ENCODE measurements around the gene MAN2B1.
"Not testable (repeated sequence)": the region's sequence is repeated elsewhere in the genome, so short reads cannot be mapped to it uniquely, and the experiment has no call there.

MAN2B1 gene

DNA sequence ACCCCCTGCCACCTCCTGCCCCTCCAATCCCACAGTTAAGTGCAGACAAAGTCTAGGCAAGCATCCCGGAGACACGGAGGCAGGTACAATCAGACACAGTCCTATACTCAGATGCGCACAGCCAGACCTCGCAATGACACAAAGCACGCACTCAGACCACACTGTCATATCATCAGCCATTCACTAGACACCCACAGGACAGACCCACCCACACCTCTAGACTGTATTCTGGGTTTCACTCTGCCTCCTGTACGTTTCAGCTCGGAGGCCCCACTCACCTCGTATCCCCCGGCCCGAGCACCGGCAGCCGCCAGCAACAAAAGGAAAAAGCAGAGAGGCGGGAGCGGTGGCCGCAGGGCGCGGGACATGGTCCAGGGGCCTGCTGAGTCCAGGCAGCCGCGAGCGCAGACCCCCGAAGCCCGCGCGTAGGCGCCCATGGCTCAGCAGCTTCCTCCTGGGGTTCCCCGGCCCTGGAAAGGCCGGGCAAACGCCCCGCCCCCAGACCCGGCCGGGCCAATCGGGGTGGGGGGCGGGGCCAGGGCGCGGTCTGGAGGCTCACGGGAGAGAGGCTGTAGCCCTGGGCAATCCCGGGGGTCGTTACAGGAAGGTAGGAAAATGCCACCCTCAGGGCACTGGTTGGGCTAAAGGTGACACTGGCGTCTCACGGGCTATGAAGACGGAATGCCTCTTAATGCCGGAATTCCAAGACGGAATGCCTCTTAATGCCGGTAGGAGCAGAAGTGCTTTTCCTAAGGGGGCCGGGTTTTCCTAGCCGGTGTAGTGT is at the start of gene MAN2B1, which contains the start of gene WDR83:
Gene MAN2B1 (minus strand): TSS at position 478 of the 784 bp plus-strand sequence. CDS start 41 bp downstream, at position 437.
Gene WDR83 (plus strand): TSS at position 543 of the 784 bp plus-strand sequence. CDS start 2,984 bp downstream, outside the sequence.
- peak; percentile 22 to 40 for DNase-seq

DNA sequence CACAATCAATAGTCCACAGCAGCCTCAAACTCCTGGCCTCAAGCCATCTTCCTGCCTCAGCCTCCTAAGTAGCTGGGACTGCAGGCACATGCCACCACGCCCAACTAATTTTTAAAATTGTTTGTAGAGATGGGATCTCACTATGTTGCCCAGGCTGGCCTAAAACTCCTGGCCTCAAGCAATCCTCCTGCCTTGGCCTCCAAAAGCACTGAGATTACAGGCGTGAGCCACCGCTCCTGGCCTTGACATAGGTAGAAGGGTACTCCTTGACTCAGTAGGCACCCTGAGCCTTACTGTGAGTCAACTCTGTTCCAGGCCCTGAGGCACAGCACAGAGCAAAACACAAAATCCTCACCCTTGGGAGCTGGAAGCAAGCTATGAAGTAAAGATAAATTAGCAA is 49.4 kb upstream of the MAN2B1 start:
- DNase-seq, result no peak

DNA sequence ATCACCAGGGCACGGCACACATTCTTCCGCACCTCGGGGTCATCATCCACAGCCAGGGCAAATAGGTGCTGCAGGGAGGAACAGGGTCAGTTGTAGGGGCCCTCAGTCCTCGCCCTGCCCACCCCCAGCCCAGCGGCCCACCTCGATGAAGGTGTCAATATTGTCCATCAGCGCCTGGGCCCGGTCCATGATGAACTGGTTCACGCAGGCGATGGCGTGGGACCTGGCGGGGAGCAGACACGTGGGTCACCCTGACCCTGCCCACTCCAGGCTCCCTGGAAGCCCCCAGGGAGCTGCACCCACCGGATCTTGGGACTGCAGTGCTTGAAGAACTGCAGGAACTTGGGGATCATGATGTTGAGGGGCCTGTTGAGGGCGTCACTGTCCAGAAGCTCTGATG is 48.6 kb upstream of the MAN2B1 start:
- DNase-seq, result no peak

DNA sequence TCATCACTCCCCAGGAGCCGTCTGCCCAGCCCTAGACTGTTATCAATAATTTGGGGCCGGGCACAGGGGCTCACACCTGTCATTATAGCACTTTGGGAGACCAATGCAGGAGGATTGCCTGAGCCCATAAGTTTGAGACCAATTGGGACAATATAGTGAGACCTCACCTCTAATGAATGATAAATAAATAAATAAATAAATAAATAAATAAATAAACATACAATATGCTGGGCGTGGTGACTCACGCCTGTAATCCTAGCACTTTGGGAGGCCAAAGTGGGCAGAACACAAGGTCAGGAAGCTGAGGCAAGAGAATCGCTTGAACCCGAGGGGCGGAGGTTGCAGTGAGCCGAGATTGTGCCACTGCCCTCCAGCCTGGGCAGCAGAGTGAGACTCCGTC is 46.8 kb upstream of the MAN2B1 start:
- not testable (repeated sequence) for DNase-seq

DNA sequence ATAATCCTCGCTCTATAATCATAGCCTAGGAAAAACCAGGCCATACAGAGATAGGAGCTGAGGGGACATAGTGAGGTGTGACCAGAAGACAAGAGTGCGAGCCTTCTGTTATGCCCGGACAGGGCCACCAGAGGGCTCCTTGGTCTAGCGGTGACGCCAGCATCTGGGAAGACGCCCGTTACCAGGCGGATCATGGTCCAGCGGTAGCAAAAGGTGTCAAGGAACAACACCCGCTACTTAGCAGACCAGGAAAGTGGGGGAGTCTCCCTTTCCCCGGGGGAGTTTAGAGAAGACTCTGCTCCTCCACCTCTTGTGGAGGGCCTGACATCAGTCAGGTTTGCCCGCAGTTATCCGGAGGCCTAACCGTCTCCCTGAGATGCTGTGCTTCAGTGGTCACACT is 45.5 kb upstream of the MAN2B1 start:
- not testable (repeated sequence) for DNase-seq

DNA sequence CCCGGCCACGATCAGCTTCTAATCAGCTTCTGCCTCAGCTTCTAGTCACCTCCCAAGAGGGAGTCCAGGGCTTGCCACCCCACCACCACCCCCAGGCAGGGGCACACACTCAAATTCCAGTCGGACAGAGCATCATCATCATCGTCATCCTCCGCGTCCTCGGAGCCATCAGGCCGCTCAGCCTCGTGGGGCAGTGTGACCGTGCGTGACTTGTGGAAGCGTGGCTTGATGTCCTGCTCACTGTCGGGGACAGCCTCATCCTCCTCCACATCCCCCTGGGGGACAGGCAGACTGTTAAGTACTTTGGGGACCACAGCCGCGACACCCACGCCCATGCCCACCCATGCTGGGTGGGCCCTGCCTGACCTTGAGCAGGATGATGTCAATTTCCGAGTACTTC is 44.6 kb upstream of the MAN2B1 start:
- DNase-seq, result no peak

DNA sequence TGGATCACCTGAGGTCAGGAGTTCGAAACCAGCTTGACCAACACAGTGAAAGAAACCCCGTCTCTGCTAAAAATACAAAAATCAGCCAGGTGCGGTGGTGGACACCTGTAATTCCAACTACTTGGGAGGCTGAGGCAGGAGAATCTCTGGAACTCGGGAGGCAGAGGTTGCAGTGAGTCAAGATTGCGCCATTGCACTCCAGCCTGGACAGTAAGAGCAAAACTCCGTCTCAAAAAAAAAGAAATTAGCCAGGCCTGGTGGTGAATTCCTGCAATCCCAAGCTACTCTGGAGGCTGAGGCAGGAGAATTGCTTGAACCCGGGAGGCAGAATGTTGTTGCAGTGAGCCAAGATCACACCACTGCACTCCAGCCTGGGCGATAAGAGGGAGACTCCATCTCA is 42.1 kb upstream of the MAN2B1 start:
- DNase-seq, result no peak

DNA sequence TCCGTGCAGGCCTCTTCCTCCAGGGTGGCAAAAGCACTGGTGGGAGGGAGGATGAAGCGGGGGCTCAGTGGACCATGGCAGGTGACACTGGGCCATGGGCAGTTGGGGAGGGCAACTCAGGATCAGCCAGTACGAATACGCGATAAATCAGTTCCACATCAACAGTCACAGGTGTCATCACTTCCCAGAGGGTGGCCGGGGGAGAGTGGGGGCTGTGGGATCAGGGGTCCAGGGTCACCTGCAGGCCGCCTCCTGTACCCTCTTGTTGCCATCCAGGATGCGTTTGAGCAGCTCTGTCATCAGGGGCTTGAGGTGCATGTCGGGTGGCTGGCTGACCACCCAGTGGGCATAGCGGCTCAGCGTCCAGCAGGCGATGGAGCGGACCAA is 39.8 kb upstream of the MAN2B1 start:
- DNase-seq, result no peak

DNA sequence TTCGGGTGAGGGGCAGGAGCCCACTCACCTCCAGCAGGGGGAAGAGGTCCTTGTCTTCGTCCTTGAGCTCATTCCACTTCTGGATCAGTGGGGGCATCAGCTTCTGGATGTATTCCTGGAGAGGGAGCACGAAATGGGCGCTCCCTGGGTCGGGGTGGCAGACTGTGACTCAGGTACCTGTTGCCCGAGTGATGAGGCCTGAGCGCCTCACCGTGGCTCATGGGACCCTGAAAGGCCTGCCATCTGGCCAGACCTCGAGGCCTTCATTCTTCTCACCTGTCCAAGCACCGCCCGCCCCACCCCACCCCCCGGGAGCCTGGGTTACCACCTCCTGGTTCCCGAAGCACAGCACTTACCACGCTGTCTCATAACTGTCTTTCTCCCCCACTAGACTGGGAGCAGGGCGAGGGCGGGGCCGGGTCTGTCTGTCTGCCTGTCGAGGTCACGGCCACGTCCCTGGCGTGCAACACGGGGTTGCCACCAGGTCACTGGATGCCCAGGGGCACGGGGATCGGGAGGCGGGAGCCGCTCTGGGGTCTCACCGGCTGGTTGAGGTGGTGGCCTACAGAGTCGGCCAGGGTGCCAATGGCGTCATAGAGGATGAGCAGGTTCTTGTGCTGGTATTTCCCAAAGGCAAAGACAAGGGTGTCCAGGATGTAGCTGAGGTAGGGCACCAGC is 39.3 kb upstream of the MAN2B1 start:
- DNase-seq, result no peak

DNA sequence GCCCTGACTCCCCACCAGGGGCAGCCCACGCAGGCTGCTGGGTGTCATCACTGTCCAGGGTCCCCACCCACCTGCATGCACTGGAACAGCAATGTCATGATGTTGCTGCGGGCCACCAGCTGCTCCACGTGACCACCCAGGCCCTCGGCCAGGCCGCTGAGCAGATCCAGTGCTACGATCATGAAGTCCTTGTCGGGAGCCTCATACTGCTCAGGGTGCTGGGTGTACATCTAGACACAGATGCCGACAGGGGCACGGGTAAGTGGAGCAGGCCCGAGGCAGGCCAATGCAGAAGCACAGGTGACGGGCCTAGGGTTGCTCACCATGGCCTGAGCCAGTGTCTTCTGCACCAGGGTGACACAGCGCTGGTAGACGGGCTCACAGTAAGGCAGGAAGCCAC is 38.6 kb upstream of the MAN2B1 start:
- no peak for DNase-seq

DNA sequence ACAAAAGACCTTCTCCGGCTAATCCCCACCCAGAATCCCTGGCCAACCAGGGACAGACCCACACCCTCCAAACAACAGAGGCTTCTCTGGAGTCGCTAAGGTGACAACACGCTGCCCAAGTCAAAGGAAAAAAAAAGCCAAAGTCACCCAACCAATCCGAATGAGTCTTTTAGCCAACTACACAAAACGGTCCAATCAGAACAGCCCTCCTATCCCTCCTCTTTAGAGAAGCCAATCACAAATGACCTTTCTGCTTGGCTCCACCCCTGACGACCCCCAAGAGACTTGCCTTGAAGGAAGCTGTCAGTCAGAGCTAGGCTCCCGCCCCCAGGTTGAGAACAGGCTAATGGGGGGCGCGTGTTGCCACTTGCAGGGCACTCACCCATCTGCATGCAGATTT is 36.5 kb upstream of the MAN2B1 start:
- DNase-seq, result peak in 1 of 2 donors; percentile 13

DNA sequence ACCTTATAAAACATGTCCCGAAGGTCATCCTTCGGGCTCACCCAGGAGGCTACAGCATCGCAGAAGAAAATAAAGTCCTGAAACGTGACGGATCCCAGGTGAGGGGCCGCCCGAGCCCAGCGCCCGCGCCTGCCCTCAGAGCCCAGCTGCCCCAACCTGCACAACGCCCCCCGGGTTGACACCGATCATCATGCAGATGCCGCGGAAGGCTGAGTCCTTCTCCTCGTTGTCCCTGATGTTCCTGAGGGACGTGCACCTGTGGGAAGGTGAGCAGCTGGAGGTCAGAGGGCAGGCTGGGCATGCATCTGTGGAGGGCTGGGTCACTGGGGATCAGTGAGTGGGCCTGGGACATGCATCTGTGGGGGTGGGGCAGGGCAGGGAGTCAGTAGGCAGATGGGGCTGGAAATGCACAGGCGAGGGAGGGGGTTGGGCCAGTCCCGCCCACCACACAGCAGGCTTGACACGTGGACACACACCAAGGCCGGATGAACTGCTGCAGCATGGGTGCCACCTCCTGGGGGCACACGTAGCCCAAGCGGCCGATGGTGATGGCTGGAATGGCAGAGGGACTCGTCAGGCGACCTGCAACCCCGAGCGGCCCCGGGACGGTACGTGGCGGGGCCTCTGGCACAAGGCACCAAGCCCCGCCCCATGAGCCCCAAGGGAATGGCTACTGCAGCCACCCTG is 35.2 kb upstream of the MAN2B1 start:
- DNase-seq, result no peak

DNA sequence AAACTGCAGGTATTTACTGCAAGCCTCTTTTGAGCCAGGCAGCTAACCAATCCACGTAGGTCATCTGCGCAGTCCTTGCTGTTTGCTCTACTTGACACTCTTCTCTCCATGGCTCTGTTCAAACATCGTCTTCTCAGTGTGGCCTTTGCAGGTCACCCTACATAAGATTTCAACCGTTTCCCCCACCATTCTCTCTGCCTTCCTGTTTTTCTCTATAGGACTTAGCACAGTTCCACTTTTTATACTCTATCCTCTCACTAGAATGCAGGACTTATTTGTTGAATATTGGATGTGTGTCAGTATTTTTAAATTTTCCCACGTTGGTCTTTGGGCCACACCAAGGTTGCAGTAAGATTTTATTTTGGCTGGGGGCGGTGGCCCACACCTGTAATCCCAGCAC is 31.6 kb upstream of the MAN2B1 start:
- DNase-seq, result no peak

DNA sequence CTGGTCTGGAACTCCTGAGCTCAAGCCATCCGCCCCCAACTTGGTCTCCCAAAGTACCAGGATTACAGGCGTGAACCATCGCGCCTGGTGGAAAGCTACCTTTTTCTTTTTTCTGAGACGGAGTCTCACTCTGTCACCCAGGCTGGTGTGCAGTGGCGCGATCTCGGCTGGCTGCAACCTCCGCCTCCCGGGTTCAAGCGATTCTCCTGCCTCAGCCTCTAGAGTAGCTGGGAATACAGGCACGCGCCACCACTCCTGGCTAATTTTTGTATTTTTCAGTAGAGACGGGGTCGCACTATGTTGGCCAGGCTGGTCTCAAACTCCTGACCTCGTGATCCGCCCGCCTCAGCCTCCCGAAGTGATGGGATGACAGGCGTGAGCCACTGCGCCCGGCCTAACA is 30.9 kb upstream of the MAN2B1 start:
- not testable (repeated sequence) for DNase-seq

DNA sequence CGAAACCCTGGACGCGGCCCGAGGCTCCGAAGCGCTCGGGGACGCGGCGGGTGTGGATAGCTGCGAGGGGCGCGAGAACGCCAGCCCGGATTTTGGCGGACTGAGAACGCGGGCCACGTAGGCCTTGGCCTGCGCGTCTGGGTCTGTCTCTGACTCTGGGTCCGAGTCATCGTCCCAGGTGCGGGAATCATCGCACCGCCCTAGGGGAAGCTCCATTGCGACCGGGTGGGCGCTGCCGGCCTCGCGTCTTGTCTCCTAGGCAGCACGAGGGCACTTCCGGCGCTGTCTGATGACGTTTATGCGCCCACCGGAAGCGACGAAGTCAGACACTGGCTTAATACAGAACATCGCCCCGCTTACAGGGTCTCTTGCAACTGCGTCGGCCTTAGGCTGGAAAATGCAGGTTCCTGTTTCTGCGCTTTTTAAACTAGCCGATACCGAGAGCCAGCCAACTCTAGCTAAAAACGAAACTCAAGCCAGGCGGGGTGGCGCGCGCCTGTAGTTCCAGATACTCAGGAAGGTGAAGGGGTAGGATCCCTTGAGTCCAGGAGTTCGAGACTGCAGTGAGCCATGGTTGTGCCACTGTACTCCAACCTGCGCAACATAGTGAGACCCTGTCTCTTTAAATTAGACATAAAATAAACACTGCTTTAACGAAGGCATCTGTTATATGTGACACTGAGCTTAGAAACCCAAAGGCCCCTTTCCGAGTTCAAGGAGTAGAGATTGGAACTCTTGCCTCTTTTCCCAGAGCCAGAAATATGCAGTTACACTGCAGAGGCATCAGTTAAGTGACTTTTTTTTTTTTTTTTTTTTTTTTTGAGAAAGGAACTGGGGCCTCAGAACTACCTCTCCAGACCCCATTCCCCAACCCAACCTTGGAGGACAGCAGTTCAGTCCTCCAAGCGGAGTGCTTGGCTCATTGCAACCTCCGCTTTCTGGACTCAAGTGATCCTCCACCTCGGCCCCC is 30.1 kb upstream of the MAN2B1 start, which contains the start of gene FBXW9:
Gene FBXW9 (minus strand): TSS at position 266 of the 970 bp plus-strand sequence. CDS start 50 bp downstream, at position 216.
- peak; percentile 90 to 97 for DNase-seq

DNA sequence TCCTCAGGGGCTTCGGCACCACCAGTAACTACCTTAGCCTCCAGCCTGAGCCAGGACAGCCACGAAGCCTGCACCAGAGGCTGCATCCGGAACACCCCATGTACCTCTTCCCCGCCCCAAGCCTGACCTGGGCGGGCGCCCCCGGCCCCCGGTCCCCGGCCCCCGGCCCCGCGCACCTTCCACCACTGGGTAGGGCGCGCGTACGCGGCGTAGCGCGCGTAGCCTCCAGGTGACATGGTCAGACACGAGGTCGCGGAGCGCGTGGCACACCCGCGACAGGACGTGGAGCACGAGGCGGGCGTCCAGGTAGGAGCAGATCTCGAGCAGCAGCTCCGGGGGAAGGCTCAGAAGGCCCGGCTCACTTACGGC is 29.4 kb upstream of the MAN2B1 start:
- no peak for DNase-seq

DNA sequence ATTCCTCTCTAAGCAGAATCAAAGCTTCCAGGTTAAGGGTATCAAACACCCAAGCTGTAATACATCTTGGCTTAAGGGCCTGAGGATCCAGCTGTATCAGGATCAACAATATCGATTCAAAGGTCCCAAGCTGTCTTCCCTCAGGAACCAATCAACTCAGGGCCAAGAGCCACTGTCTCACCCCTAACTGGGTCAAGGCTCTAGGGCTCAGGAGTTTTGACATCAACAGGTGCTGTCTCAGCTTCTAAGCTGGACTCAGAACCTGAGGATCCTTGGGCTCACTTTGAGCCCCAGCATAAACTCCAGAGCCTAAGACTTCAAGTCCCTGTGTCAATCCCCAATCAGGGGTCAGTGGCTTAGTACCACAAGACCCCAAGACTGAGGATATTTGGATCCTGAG is 29.0 kb upstream of the MAN2B1 start:
- no peak for DNase-seq

DNA sequence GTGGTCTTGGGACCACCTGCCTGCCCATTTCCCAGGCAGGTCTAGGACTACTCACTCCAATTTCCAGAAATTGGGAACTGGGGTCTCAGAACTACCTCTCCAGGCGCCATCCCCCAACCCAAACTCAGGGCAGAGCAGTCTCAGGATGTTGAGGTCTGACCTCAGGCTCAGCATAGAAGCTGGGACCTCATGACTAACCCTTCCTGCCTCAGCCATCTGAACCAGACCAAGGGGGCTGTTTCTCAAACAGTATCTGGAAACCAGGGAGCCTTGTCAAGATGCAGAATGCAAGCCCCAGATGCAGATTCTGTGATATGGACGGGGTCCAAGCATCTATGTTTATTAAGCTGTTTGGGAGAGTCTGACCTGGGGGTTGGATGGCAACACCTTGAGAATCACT is 28.6 kb upstream of the MAN2B1 start:
- no peak for DNase-seq

DNA sequence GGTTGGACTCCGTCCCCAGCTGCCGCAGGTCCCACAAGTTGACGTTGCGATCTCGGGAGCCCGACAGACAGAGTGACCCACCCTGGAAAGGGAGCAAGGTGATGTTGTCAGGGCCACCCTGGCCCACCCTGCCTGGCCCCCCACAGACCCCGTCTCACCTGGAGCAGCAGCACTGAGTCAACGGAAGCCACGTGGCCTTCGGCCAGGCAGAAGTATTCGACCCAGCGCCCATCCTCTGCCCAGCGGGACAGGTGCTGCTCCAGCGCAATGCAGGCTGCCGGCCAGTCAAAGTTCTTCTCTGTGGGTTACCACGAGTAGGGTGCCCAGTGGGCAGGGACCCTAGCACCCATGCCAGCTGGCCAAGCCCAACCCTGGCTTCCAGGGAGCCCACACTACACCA is 28.1 kb upstream of the MAN2B1 start:
- no peak for DNase-seq

DNA sequence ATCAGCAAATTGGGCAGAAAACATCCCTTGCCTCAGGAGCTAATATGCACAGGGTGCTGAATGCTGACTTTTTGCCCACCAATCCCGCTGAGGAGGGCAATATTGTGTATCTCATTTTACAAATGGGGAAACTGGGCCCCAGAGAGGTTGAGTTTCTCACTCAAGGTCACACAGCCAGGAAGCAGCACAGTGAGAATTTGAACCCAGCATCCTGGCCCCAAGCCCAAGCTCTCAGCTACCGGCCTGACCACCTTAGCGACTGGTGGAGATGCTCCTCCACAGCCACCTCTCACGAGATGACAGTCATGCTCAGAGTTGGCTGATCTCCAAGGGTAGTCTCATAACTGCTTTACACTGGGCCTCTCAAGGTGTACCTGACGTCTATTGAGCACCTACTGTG is 26.4 kb upstream of the MAN2B1 start:
- no peak for DNase-seq

DNA sequence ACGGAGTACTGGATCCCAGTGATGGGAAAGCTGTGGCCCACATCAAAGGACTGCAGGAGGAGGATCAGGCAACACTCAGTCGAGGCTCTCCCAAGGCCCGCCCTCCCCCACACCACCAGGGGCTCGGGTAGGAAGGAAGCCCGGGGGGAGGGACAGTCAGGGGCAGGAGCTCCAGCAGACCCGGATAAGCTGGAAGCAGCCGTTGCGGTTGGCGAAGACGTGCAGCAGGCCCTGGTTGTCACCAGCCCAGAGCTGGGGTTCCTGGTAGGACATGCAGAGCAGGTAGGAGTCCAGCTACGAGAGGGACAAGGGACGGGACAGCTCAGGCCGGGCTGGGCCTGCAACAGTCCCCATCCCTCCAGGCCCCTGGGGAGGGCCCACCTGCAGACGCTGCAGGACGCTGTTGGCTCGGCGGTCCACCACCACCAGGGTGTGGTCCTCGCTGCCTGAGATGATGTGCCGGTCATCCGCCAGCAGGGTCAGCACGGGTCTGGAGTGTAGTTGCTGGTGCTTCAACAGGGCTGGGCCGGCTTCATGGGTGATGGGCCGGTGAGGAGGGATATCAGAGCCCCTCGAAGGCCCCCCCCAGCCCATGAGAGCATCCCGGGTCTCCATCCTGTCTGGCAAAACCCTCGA is 23.2 kb upstream of the MAN2B1 start:
- peak in 1 of 2 donors; percentile 87 for DNase-seq

DNA sequence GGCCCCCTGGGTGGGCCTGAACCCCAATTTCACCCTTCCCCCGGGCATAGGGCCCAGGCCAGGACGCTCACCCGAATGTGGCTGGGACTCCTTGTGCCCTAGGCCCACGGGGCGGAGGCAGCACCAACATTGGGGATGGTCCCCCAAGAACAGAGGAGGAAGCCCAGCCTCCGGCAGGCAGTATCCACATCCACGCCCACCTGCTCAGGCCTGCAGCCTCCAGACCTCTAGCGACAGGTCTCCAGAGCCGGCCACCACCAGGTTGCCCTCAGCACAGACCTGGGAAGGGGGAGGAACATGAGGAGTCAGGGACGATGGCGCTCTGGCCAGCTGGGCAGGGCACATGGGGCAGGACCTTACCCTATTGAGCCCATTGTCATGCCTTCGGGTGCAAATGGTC is 22.5 kb upstream of the MAN2B1 start:
- no peak for DNase-seq
